OCI-LY7 (cell line): ENCODE results near the gene CNOT6.

Source experiments
- CTCF ChIP-seq: fragments of 200-600 bp; sonication (generic); conservative IDR thresholded peaks from 2 replicates; pipeline ENCODE4 v1.5.1; 2014; ENCODE audit warnings: mild to moderate bottlenecking, antibody characterized with exemption, low read length, moderate library complexity, mixed read lengths
- EZH2phosphoT487 ChIP-seq: fragments of 200-600 bp; sonication (generic); IDR thresholded peaks from 2 replicates; pipeline ENCODE4 v1.6.1; 2018; ENCODE audit warnings: low read depth, borderline replicate concordance, mild to moderate bottlenecking, mixed run types, antibody characterized with exemption, low read length, moderate library complexity, mixed read lengths

GRCh38 chr5:180609817-180610550 lies 115.8 kb downstream of the CNOT6 start:
- TF ChIP-seq CTCF, result no peak
- no peak for TF ChIP-seq EZH2phosphoT487
